Measurements from ENCODE around the gene JAG2.

Gene JAG2

DNA sequence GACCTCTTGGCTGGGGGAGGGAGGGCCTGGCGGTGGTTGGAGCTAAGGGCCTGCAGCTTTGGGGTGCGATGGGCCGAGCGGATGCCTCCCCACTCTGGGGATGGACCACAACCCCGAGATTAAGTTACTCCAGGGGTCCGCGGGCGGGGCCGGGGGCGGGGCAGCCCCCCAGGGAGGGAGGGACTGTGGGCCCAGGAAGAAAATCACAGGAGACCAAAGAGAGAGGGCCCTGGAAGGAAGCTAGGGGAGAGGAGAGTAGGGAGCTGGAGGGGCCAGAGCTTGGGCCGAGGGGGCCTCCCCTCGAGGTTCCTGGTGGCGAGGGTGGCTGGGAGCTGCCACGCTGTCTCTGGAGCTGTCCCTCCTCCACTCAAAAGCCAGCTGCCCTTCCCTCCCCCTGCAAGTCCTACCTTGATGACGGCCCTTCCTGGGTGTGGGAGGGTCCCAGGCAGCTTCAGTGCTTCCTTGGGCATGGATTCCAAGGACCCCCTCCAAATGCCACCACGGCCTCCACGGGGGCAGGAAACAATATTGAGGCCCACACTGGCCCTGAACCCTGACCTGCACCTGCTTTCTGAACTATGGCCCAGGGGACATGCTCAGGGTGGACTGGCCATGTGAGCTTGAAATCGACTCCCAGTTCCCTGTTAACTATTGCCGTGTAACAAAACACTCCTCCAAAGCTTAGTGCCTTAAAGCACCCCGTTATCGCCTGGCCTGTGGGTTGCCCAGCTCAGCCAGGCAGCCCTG lies 13.1 kb upstream of the JAG2 start:
- no peak for DNase-seq (ENCODE audit: low spot score)

DNA sequence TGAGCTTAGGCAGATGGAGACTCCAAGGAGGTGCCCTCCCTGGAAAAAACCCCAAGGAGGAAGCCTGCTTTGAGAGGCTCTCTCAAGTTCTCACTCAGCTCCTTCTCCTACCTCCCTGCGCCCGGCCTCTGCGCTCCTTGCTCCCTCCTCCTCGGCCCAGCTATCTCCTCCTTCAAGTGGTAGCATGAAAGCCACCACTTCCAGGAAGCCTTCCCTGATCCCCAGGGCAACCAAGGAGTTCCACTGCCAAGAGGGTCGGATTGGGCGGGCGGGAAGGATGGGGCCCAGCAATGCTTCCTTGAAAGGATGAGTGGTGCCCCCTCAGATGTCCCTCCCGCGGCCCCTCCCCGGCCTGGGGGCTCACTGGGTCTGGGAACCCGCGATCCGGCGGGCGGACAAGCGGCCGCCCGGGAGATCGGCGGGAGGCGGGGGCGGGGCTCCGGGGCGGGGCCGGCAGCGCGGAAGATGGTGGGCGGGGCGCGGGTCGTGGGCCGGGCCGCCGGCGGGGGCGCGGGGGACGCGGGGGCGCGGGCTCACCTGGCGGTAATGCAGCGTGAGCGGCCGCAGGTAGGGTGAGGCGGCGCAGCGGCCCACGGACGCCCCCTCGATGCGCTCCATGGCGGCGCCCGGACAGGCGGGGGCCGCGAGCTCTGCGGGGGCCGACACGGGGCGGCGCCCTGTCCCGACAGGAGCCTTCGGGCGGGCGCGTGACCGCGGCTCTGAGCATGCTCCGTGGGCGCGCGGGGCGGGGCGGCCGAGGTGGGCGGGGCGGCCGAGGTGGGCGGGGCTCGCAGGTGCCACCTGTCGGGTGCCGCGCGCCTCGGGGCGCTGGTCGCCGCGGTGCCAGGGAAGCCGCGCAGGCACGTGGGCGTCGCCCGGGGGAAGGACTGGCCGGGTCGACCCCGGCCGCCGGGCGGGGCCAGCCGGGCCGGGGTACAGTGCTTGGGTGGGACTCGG lies 12.3 kb upstream of the JAG2 start, which contains the start of gene NUDT14:
NUDT14 (minus strand) TSS at position 721 of the 957 bp plus-strand sequence; CDS start at position 618, 103 bp downstream.
- peak; percentile 67 for DNase-seq (ENCODE audit: low spot score)

DNA sequence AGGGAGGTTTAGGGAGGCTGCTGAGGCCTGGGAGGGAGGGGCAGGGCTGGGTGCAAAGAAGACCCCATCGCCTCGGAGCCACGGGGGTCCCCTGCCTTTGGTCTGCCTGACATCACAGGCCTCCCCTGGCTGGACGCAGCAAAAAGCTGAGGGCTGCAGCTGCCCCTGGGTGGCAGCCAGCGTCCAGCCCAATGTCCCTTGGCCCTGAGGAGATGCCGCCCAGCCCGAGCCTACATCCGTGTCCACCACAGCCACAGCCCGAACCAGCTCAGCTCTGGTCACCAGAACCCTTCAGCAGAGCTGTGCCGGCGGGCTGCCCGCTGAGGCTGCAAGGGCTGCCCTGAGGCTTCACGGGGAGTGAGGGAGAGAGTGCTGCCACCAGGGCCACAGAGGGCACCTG lies 10.6 kb upstream of the JAG2 start:
- no peak for DNase-seq (ENCODE audit: low spot score)

DNA sequence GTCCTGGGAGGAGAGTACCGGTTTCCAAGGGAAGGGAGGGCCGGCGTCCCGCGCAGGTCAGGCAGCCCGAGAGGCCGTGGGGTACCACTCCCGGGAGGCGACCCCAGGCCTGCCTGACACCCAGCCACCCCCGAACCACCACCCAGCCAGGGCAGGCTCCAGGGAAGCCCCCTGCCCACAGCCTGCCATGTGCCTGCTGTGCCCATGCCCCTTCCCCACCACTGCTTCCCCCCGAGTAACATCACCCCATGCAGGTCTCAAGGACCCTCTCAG lies 10.2 kb upstream of the JAG2 start:
- no peak for DNase-seq (ENCODE audit: low spot score)

DNA sequence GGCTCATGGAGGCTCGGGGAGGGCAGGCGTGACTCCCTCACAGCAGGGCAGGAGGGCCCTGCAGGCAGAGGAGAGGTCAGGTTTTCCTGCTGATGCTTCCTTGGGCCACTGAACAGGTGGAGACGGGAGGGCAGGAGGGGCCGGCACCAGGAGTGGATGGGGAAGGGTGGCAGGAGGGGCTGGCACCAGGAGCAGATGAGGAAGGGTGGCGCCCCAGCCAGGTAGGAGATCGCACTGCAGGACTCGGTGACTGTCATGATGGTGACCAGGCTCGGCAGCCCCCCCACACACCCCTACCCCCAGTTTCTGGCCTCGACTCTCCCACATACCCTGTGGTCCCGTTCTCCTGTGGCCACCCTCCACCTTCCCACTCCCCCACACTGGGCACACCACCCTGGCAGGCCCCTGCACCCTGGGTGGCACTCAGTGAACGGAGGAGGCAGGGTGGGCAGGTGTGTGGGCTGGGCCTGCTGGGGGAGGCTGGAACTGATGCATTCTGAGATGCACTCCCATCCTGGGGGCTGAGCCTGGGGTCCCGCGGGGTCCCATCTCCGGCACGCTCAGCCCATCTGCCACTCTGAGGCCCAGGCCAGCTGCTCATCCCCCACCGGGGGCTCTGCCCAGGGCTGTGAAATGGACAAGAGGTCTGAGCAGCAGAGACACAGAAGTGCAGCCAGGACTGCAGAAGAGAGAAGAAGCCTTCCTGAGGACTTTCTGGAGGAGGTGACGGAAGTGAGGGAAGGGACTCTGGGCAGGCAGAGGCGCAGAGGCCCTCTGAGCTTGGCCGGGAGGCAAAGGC lies 9.7 kb upstream of the JAG2 start:
- DNase-seq (ENCODE audit: low spot score) = no peak

DNA sequence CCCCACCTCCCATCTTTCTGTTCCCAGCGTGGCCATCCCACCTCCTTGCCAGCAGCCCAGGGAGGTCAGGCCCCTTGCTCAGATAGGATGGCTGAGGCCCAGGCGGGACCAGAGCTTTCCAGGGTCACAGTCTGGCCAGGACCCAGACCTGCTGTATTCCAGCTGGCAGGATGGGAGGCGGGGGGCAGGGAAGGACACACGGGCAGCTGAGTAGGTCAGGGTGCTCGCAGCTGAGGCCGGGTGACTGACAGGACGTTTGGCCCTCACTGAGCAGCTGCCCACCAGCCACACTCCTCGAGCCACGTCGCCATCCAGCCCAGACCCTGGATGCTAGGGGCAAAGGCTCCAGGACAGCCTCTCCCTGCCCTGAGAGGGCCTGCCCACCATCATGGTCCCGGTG lies 8.5 kb upstream of the JAG2 start:
- no peak for DNase-seq (ENCODE audit: low spot score)

DNA sequence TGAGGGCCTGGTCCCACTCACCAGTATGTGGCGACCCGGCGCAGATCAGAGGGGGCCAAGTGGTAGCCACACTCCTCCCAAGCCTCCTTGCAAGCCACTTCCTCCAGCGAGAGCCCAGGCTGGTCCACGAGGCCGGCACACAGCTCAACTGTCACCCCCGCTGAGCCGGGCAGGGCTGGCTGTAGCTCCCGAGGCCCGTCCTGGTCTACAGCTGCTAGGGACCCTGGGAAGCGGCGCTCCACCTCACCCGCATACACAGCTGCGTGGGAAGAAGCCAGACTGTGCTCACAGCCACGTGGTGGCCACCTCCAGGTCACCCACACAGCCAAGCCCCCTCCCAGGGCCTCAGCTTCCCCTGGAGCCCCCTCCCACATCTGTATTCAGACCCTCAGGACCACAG lies 7.9 kb upstream of the JAG2 start:
- no peak for DNase-seq (ENCODE audit: low spot score)

DNA sequence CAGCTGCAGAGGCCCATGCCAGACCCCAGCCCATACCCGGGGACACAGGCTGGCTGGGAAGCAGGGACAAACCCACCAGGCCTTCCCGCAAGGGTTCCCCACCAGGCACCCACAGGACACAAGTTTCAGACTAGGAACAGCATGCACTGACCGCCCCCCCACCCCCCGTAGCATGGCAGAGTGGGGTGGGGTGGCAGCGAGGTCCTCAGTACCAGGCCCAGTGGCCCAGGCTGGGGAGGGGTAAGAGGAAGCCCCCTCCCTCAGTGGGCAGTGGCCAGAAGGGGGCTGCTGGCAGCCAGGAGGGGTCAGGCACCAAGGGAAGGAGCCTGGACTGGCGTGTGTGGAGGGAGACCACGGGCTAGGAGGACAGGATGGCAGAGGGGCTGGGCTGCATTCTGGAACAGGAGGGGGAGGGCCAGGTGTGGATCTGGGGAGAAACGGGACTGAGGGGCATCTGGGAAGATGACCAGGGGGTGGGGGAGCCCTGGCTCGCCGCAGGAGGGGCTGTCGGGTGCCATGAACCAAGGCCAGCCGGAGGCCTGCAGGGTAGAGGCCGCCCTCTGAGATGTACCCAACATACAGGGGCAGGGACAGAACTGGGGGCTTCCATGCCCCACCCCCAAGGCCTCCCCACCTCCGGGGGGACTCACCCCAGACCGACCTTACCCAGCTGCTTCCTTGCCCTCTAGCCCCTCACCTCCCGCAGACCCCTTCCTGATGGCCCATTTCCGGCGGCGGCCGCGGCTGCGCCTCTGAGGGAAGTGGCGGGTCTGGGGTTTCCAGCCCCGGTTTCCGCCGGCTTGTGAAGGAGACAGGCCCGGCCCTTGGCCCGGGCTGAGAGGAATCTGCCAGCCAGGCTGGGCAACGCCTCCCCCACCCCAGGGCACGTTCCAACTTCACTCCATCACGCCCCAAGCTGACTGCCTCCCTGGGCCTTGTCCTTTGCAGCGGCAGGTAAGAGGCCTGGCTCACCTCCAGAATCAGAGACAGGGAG lies 5.6 kb upstream of the JAG2 start:
- no peak for DNase-seq (ENCODE audit: low spot score)

DNA sequence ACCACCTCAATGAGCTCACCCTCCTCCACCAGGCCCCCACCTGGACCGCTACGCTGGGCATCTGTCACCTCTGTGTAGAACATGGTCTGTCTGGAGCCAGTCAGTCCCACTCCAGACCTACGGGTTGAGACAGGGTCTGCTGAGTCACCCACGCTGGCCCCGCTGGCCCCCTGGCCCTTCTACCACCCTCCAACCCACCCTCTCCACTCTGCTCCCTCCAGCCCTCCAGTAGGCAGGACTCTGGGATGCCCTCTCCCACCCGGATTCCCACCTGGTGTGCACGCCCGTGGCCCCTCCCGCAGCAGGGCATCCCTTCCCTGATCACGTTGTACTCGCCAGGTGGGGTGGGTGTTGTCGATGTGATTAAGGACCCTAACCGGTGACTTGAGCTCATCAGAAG lies 4.6 kb upstream of the JAG2 start:
- no peak for DNase-seq (ENCODE audit: low spot score)

DNA sequence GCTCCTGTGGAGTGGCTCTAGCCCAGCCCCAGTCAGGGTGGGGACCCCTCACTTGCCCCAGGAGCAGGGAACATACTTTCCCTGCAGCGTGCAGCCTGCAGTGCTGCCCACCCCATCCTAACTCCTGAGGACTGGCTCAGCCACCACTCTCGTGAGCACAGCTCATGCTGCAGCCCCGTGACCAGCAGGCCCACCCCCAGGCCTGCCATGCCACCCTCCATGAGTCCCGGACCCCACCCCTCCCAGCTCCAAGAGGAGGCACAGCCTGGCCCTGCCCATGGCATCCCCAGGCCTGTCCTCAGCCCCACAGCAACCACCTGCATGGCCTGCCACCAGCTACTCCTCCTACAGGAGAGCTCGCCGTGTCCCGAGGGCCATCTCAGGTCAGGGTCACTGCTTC lies 3.9 kb upstream of the JAG2 start:
- DNase-seq (ENCODE audit: low spot score) = no peak

DNA sequence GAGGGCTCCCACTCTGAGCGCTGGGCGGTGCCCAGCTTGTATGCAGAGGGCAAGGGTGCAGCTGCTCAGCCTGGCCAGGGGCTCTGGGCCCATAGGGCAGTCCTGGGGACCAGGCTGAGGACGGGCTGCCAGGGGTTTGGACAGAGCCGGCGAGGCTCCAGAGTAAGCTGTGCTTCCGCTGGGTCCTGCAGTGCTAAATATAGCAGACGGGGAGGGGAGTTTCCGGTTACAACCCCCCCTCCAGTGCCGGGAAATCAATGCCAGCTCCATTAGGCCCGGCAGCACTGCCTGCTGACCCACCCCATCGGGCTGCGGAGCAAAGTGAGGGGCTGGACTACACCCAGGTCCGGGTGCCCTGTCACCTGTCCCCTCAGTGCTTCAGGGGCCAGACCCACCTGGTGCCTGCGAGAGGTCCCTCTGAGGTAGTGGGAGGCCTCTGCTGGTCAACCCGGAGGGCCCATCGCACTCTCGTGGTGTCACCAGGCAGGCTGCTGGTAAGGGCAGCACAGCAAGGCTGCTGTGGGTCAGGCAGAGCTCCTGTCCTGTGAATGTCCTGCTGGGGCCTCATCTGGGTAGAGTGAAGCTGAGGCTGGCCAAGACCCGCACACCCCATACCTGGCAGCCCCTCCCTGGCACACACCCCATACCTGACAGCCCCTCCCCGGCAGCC lies 2.6 kb upstream of the JAG2 start:
- no peak for DNase-seq (ENCODE audit: low spot score)

DNA sequence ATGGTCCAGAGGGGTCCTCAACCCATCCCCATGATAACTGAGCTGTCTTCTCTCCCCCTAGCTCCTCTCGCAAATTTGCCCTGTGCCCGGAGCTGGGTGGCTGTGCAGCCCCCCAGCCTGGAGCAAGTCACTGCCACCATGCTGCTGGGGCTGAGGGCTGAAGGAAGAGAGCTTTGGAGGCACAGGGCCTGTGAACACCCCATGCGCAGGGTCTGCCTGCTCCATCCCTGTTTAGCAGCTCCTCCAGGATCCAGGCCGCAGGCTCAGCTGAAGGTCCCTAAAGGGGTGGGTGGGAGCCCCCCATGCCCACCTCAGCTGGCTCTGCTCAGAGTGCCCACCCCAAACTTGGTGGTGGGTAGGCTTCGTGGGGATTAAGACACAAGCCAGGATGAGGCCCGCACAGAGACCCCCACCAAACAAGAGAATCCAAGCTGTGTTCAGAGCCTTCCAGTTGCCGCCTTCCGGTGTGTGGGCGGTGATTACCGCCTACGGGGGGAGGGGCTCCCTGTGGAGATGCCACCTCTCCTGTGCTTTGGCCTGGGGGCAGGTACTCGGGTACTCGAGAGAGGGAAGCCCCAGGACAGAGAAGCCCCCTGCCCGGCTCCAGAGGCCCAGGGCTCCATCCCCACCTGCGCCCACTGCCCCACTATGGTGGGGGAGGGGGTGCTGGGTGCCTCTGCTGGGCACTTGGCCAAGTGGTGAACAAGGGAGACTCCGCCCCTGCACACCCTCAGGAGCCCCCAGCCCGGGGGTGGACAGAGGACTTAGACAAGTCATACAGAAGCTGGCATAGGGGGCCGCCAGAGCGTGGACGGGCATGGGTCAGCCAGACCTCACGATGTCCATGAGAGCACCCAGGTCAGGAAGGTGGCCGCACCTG lies 1.4 kb upstream of the JAG2 start:
- DNase-seq (ENCODE audit: low spot score) = no peak

DNA sequence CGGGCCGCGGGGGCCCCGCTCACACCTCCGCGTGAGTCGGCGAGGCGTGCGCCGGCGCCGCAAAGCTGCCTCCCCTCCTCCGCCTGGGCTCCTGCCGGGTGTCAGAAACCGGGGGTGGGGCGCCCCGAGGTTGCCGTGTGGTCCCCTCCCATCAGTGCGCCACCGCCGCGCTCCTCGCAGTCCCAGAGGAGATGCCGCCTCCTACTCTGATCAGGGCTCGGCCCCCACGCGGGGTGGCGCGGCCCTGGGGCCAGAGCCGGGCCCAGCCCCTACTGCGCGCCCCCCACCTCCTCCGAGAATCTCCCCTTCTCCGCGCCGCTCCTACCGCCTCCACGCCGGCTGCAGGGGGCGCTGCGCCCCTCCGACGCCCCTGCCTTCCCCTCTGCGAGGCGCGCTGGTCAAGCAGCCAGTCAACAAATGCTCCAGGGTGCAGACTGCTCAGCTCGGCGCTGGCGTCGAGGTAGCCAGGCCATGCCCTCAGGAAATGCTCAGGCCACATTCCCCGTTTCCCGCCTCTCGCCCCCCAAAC lies 467 bp upstream of the JAG2 start:
- no peak for DNase-seq (ENCODE audit: low spot score)

DNA sequence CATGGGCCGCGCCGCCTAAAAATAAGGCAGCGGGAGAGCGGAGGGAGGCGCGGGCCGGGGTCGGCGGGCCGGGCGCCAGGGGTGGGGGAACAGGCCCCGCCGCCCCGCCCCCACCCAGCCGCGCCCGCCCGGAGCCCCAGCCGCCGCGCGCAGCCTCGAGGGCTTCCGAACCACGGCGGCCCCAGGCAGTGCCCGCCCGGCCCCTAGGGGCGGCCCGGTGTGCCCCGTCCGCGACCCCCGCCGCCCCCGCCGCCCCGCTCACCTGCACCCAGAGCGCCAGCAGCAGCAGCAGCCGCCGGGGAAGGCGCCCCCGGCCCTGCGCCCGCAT lies 519 bp downstream of the JAG2 start:
- no peak for DNase-seq (ENCODE audit: low spot score)

DNA sequence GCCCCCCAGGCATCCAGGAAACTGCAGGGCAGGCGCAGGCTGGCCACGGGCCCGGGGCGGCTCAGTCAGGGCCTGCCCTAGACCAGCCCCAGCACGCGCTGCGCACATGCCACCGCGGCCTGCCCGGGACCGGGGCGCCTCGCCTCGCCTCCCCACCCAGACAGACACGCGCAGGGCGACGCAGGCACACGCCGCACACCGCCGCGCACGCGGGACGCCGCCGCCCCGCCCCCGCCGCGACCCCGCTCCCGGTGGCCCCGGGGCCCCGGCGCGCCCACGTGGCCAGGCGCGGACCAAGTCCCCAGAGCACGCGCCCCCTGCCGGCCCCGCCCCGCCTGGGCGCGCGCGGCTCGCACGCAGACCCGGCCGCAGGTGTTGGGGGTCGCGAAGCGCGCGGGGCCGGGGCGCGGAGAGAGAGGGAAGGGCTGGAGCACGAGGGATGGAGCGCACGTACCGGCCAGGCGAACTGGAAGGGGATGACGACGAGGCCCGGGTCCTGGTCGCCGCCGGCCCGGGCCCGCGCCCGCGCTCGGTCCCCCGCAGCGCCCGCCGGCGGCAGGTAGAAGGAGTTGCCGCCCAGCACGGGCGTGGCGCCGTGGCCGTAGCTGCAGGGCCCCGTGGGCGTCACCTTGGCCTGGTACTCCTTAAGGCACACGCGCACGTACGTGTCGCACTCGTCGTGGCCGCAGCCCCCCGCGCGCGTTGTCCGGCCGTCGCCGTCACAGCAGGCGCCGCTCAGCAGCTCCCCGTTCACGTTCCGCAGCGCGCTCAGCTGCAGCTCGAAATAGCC lies 1.1 kb downstream of the JAG2 start:
- DNase-seq (ENCODE audit: low spot score) = no peak

DNA sequence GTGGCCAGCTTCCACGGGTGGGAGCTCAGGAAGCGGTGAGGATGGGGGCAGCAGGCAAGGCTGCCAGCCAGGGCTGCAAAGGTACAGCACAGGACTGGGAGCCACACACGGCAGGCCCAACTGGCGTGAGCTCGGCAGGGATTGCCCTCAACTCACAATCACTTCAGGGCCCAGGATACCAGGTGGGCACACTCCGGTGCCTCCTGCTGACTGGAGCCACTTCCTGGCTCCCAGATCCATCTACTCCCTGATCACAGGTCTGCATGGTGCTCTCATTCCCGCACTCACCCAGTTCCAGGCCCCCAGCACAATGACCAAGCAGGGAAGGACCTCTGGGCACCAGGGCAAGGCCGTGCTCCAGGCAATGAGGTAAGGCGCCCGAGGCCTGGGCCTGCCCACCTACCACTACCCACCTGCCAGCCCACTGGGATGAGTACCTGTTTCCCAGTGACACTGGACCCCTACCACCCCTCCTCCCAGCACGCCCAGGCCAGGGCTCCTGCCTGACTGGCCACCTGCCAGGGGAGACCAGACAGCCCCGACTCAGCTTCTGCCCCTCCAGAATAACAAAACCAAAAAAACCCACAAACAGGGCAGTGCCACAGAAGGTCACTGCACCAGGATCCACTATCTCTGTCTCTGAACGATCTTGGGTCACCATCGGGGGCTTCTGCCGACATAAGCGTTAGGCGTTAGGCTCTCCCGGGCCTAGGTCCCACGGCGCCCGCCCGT lies 1.8 kb downstream of the JAG2 start:
- DNase-seq (ENCODE audit: low spot score) = no peak

DNA sequence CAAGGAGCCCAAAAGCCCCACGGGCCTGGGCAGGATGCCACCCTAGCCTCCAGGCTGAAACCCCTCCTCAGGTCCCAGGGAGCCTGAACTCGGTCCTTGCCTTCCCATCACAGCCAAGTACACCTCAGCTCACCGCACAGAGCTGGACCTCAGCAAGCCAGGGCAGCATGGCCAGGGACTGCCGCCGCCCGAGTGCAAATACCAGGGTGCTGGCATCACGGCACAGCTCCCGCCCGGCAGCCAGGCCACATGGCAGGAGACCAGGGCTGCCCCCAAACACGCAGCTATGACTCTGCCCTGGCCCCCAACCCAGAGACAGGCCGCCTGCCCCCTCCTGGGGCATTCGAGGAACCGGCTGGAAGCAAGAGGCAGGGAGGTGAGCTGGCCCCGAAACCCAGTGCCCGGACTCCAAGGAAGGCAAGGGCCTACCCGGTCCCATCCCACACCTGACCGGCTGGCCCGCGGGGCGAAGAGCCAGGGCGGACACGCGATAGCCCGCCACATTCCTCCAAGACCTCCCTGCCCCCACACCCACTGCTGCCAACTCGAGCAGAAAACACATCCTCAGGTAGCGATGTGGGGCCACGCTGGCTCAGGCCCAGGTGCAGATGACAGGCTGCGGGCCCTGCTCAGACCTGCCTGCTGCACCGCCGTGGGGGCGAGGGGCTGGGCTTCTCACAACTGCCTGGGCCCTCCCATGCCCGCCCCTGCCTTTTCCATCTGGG lies 2.7 kb downstream of the JAG2 start:
- DNase-seq (ENCODE audit: low spot score) = no peak
